Heart right ventricle (tissue), 16 donors: Measurements from ENCODE around the gene PADI6. TPM values are rescaled to one million over a fixed set of nuclear protein-coding genes. Genes with fewer than 3 reads are reported as not detected.

ENCODE experiments used
- ATAC-seq, 8 donors: fragments of 200-7000 bp; cut with Tn5 transposase; one replicate each; pipeline ENCODE4 v1.9.1; 2020; ENCODE audit warnings: mild to moderate bottlenecking in 8 of 8, moderate library complexity in 8 of 8, moderate number of reproducible peaks in 1 of 8
- DNase-seq, 2 donors: peaks; one replicate each; pipeline ENCODE4 v3.0.0-alpha.2; 2020
- H3K27ac ChIP-seq, 10 donors: fragments of 200-600 bp; sonication (generic) in 2 of 10; one replicate each; pipeline versions ENCODE4 v1.5.0 to v1.8.0; 2020 to 2022; ENCODE audit warnings: mild to moderate bottlenecking in 3 of 10
- H3K27me3 ChIP-seq, 7 donors: fragments of 200-600 bp; one replicate each; pipeline ENCODE4 v1.8.0; 2021 to 2022; ENCODE audit warnings: mild to moderate bottlenecking in 2 of 7
- H3K36me3 ChIP-seq, 9 donors: fragments of 200-600 bp; sonication (generic) in 1 of 9; one replicate each; pipeline versions ENCODE4 v1.5.0 to v1.8.0; 2020 to 2022; ENCODE audit warnings: mild to moderate bottlenecking in 2 of 9
- H3K4me1 ChIP-seq, 9 donors: fragments of 200-600 bp; sonication (generic) in 1 of 9; one replicate each; pipeline versions ENCODE4 v1.5.0 to v1.8.0; 2020 to 2022; ENCODE audit warnings: mild to moderate bottlenecking in 4 of 9
- H3K4me3 ChIP-seq, 10 donors: fragments of 200-600 bp; sonication (generic) in 2 of 10; one replicate each; pipeline versions ENCODE4 v1.5.0 to v1.8.0; 2020 to 2022; ENCODE audit warnings: mild to moderate bottlenecking in 7 of 10, moderate library complexity in 2 of 10
- H3K9me3 ChIP-seq, 11 donors: fragments of 200-600 bp in 10 of 11; sonication (generic) in 2 of 11; one replicate each; pipeline versions ENCODE4 v1.5.0 to v1.8.0; 2013 to 2022; ENCODE audit warnings: mild to moderate bottlenecking in 2 of 11, control low read depth in 1 of 11, moderate library complexity in 1 of 11
- CTCF ChIP-seq, 9 donors: fragments of 200-600 bp; sonication (generic) in 2 of 9; IDR thresholded peaks; one replicate each; pipeline versions ENCODE4 v1.5.0 to v1.8.0; 2021 to 2022; ENCODE audit warnings: antibody characterized with exemption in 9 of 9, mild to moderate bottlenecking in 5 of 9, moderate library complexity in 1 of 9
- WGBS, 2 donors: extraction: QIAGEN DNeasy Blood & Tissue Kit; methylation state at CpG; one replicate each; pipeline ENCODE4 v1.1.7; 2013; ENCODE audit warnings: inconsistent platforms in 1 of 2; 5-methylcytosine and 5-hydroxymethylcytosine counted together
- intact Hi-C, 10 donors: fragments of 100-400 bp; cut with DNase I; formaldehyde crosslinking; loops; one replicate each; pipeline versions ENCODE4 v1.11.1 to v1.14.2; 2022
- polyA plus RNA-seq, 2 donors: library from polyadenylated mRNA; stranded (reverse); fragments of 200-250 nt; gene quantifications; one replicate each; pipeline ENCODE4 v1.2.3, GENCODE V29; 2013
- total RNA-seq, 10 donors: library from RNA; stranded (reverse); fragmentation: NEBNext Ultra II Directional in 3 of 10; extraction: Animal tissue kit (Norgen Biotek cat#: 25700) in 3 of 10; gene quantifications; one replicate each; pipeline versions ENCODE4 v1.2.1 to v1.2.4, GENCODE V29; 2021 to 2023
- donor health status: Arrhythmogenic right ventricular cardiomyopathy.
- donor health status: ischemic (EF 13 %, LVEDD 7.1; RV severe dilation, severe dysfunction).
- donor health status: healthy with polysubstance abuse.
- donor health status: DM: no; HTN: yes; CAD: no.
- donor health status: DM: no; HTN: no; CAD: no.
- donor health status: ischemic (EF 25% LVEDD 6.9; RV normal size, moderate dysfunction).
- donor health status: ischemic (EF 25% LVEDD 5.7; RV mildly dilated, moderate dysfunction).
- donor health status: healthy.
- donor health status: DM: yes; HTN: yes; CAD: no.
- donor health status: Ischemic cardiomyopathy.
- donor health status: ischemic (EF 35%, LVEDD 5.7; RV mildly dilated, moderate dysfunction).
- donor health status: nonischemic (EF 11% LVEDD 7.7; RV severe dilation, severe dysfunction).
- donor health status: DM: yes; HTN: yes; CAD: no.
- donor health status: PGD.
- donor health status: ischemic (EF 29% LVEDD 5.4; RV normal size, mild dysfunction).
- donor health status: nonischemic (EF 23%, LVEDD 6.1; RV moderate dilation, normal function).

The PADI6 gene
- total and polyA plus RNA-seq, 12 donors, result not detected

- WGBS, 2 donors, result 55 to 60% methylated on average over 9 of the region's 9 CpGs
- peaks cover 0 to 77% (median 47%) of the 10 kb centered on the region in 7 donors for H3K27me3 ChIP-seq
These were observed 2.5 kb upstream of the PADI6 start for GRCh38 chr1:17369466-17369865.

GRCh38 chr1:17370618-17371017, 1.4 kb upstream of the PADI6 start:
- H3K4me3 ChIP-seq, result no peak overlapping the region
- H3K9me3 ChIP-seq, result no peaks in the 10 kb centered on the region
- TF ChIP-seq CTCF (IDR thresholded peaks at IDR 0.05), result peak in 1 of 9 donors; percentile 7
- WGBS, 2 donors, result 54% methylated on average over 2 of the region's 2 CpGs
- intact Hi-C loops, result no loop called here
- no peaks in the 10 kb centered on the region for H3K36me3 ChIP-seq
- peaks cover 0 to 73% (median 43%) of the 10 kb centered on the region in 7 donors for H3K27me3 ChIP-seq
- ATAC-seq (no peak), DNase-seq (no peak)
- H3K4me1 ChIP-seq, result peaks cover 0 to 2% (median 0%) of the 10 kb centered on the region in 9 donors
- no peak overlapping the region for H3K27ac ChIP-seq

More at GRCh38 chr1:17369466-17369865, 2.5 kb upstream of the PADI6 start:
- Histone ChIP-seq H3K4me1 (peaks cover 0 to 10% (median 0%) of the 10 kb centered on the region in 9 donors), H3K27ac (no peak overlapping the region), H3K36me3 (no peaks in the 10 kb centered on the region), H3K9me3 (peaks cover 0 to 6% (median 0%) of the 10 kb centered on the region in 11 donors), H3K4me3 (no peak overlapping the region)
- ATAC-seq, result no peak
- no peak for TF ChIP-seq CTCF (IDR thresholded peaks at IDR 0.05)
- DNase-seq, result no peak
- intact Hi-C loops, result no loop called here

GRCh38 chr1:17372955-17373354, 959 bp downstream of the PADI6 start:
- no peaks in the 10 kb centered on the region for H3K36me3 ChIP-seq
- H3K4me3 ChIP-seq, result no peak overlapping the region
- H3K9me3 ChIP-seq, result no peaks in the 10 kb centered on the region
- WGBS, 2 donors, result 68 to 72% methylated on average over 18 of the region's 18 CpGs
- H3K27me3 ChIP-seq, result peaks cover 0 to 64% (median 36%) of the 10 kb centered on the region in 7 donors
- H3K27ac ChIP-seq, result no peak overlapping the region
- intact Hi-C loops, result no loop called here
- DNase-seq (no peak), ATAC-seq (no peak)
- no peak for TF ChIP-seq CTCF (IDR thresholded peaks at IDR 0.05)
- H3K4me1 ChIP-seq, result no peaks in the 10 kb centered on the region

- Histone ChIP-seq H3K4me3 (no peak overlapping the region), H3K36me3 (no peaks in the 10 kb centered on the region), H3K9me3 (no peaks in the 10 kb centered on the region), H3K27ac (no peak overlapping the region), H3K4me1 (no peaks in the 10 kb centered on the region), H3K27me3 (peaks cover 0 to 59% (median 52%) of the 10 kb centered on the region in 7 donors)
- ATAC-seq (no peak), DNase-seq (no peak)
- intact Hi-C loops, result no loop called here
- TF ChIP-seq CTCF (IDR thresholded peaks at IDR 0.05), result no peak
- WGBS, 2 donors, result 93% methylated on average over 10 of the region's 10 CpGs
These were observed 3.7 kb downstream of the PADI6 start for GRCh38 chr1:17375651-17376050.
